M059J (cell line): Measurements from ENCODE around the gene CIZ1. TPM values are rescaled to one million over a fixed set of nuclear protein-coding genes. Genes with fewer than 3 reads are reported as not detected.
A peak's percentile ranks its signal among the peaks of the same experiment; 100 is the strongest.
"Not testable (repeated sequence)": the region's sequence is repeated elsewhere in the genome, so short reads cannot be mapped to it uniquely, and the experiment has no call there.

ENCODE experiments used
- DNase-seq: peaks from one replicate; pipeline ENCODE4 v3.0.0-alpha.2; 2012; ENCODE audit warnings: low read depth
- total RNA-seq: library from RNA; depleted of rRNA; stranded (reverse); fragments of >200 nt; shearing (Covaris generic); gene quantifications from 2 replicates; pipeline ENCODE4 v1.2.3, GENCODE V29; 2014

CIZ1 gene
- total RNA-seq, 1 experiment from 2014 or later = 52.4 TPM

GRCh38 chr9:128146591-128147120 lies 44.7 kb downstream of the CIZ1 start:
- no peak for DNase-seq

- no peak for DNase-seq
Measured at GRCh38 chr9:128145951-128146351, 45.4 kb downstream of the CIZ1 start.

- DNase-seq = no peak
Measured at GRCh38 chr9:128145536-128145935, 45.8 kb downstream of the CIZ1 start.

GRCh38 chr9:128144239-128145181 lies 46.9 kb downstream of the CIZ1 start:
- DNase-seq = no peak

GRCh38 chr9:128143525-128144238 lies 47.7 kb downstream of the CIZ1 start:
- no peak for DNase-seq

- DNase-seq = no peak
Measured at GRCh38 chr9:128142596-128142995, 48.8 kb downstream of the CIZ1 start.

GRCh38 chr9:128142061-128142460 lies 49.3 kb downstream of the CIZ1 start:
- no peak for DNase-seq

- no peak for DNase-seq
Measured at GRCh38 chr9:128141604-128142003, 49.8 kb downstream of the CIZ1 start.

GRCh38 chr9:128139621-128140020 lies 51.8 kb downstream of the CIZ1 start:
- no peak for DNase-seq

- DNase-seq = no peak
Measured at GRCh38 chr9:128138001-128138400, 53.4 kb downstream of the CIZ1 start.

GRCh38 chr9:128136816-128137793 lies 54.3 kb downstream of the CIZ1 start:
- DNase-seq = peak; percentile 92

GRCh38 chr9:128135561-128135960 lies 55.8 kb downstream of the CIZ1 start:
- not testable (repeated sequence) for DNase-seq

- DNase-seq = not testable (repeated sequence)
Measured at GRCh38 chr9:128132139-128132538, 59.2 kb downstream of the CIZ1 start.

GRCh38 chr9:128131346-128131745 lies 60.0 kb downstream of the CIZ1 start:
- not testable (repeated sequence) for DNase-seq

- DNase-seq = not testable (repeated sequence)
Measured at GRCh38 chr9:128130651-128131050, 60.7 kb downstream of the CIZ1 start.

- not testable (repeated sequence) for DNase-seq
Measured at GRCh38 chr9:128129976-128130590, 61.3 kb downstream of the CIZ1 start.

GRCh38 chr9:128128836-128129590 lies 62.4 kb downstream of the CIZ1 start:
- no peak for DNase-seq

- DNase-seq = peak; percentile 90
Measured at GRCh38 chr9:128127990-128128835, 63.2 kb downstream of the CIZ1 start.

GRCh38 chr9:128127568-128127989 lies 63.8 kb downstream of the CIZ1 start, which contains the start of gene PTGES2:
TSS of gene PTGES2 (minus strand) at chr9:128127729. CDS start at chr9:128127717, 12 bp downstream.
- peak; percentile 85 for DNase-seq
